Measurements from ENCODE around the gene HSF2. TPM values are rescaled to one million over a fixed set of nuclear protein-coding genes. Genes with fewer than 3 reads are reported as not detected.

The HSF2 gene
- 44.5 and 46.6 TPM in 2 replicates for total RNA-seq

GRCh38 chr6:122399348-122400120 is at the start of gene HSF2:
Gene HSF2, plus strand, starts transcription at chr6:122399652. Its CDS starts 86 bp downstream, at chr6:122399738.

GRCh38 chr6:122471107-122472021 is 71.9 kb downstream of the HSF2 start, which contains the start of gene SERINC1:
Gene SERINC1, minus strand, starts transcription at chr6:122471807. Its CDS starts 70 bp downstream, at chr6:122471737.

Other genes starting within 250 kb of the HSF2 start
- gene SERINC1, start 72.2 kb downstream of the HSF2 start, total RNA-seq, result 253 and 264 TPM in 2 replicates
- 3.1 and 3.8 TPM in 2 replicates for gene PKIB, start 210.8 kb downstream of the HSF2 start, total RNA-seq